Suppressor macrophage treated with lipopolysaccharide for 1 hour (primary cell): ENCODE measurements around the gene TREH.
"Not testable (repeated sequence)": the region's sequence is repeated elsewhere in the genome, so short reads cannot be mapped to it uniquely, and the experiment has no call there.

Experiments used
- DNase-seq, 3 donors: peaks; one replicate each; pipeline ENCODE4 v3.0.0-alpha.2; 2020 to 2022

Gene TREH

GRCh38 chr11:118696673-118697226 is 17.3 kb upstream of the TREH start:
- DNase-seq: no peak

- no peak for DNase-seq
Measured at GRCh38 chr11:118694771-118695170, 15.3 kb upstream of the TREH start.

- DNase-seq: no peak
Measured at GRCh38 chr11:118694185-118694584, 14.7 kb upstream of the TREH start.

- peak; percentile 24 to 43 (median 41) for DNase-seq
Measured at GRCh38 chr11:118691926-118692830, 12.7 kb upstream of the TREH start.

- no peak for DNase-seq
Measured at GRCh38 chr11:118690553-118691304, 11.3 kb upstream of the TREH start.

- DNase-seq: peak; percentile 88 to 96 (median 92)
Measured at GRCh38 chr11:118689852-118690552, 10.6 kb upstream of the TREH start.

GRCh38 chr11:118689503-118689851 is 10.0 kb upstream of the TREH start:
- DNase-seq: no peak

GRCh38 chr11:118688851-118689502 is 9.5 kb upstream of the TREH start:
- DNase-seq: no peak

GRCh38 chr11:118688339-118688738 is 8.9 kb upstream of the TREH start:
- not testable (repeated sequence) for DNase-seq

- no peak for DNase-seq
Measured at GRCh38 chr11:118687906-118688305, 8.5 kb upstream of the TREH start.

- DNase-seq: no peak
Measured at GRCh38 chr11:118684187-118684586, 4.7 kb upstream of the TREH start.

- DNase-seq: not testable (repeated sequence)
Measured at GRCh38 chr11:118682939-118683338, 3.5 kb upstream of the TREH start.

- no peak for DNase-seq
Measured at GRCh38 chr11:118682372-118682771, 2.9 kb upstream of the TREH start.

- DNase-seq: not testable (repeated sequence)
Measured at GRCh38 chr11:118678908-118679307, 542 bp downstream of the TREH start.

- no peak for DNase-seq
Measured at GRCh38 chr11:118677977-118678376, 1.5 kb downstream of the TREH start.

GRCh38 chr11:118674082-118674435 is 5.4 kb downstream of the TREH start:
- DNase-seq: no peak

GRCh38 chr11:118673361-118674081 is 5.9 kb downstream of the TREH start:
- no peak for DNase-seq

GRCh38 chr11:118672846-118673245 is 6.6 kb downstream of the TREH start:
- peak; percentile 54 to 75 (median 58) for DNase-seq

- no peak for DNase-seq
Measured at GRCh38 chr11:118671254-118671653, 8.2 kb downstream of the TREH start.

- no peak for DNase-seq
Measured at GRCh38 chr11:118670063-118670462, 9.4 kb downstream of the TREH start.

- no peak for DNase-seq
Measured at GRCh38 chr11:118666371-118666770, 13.1 kb downstream of the TREH start.

- no peak for DNase-seq
Measured at GRCh38 chr11:118663902-118664301, 15.5 kb downstream of the TREH start.
